Effector memory CD4-positive, alpha-beta T cell (primary cell): ENCODE measurements around the gene PPT1.
A peak's percentile ranks its signal among the peaks of the same experiment; 100 is the strongest.

Experiments
- DNase-seq, 3 donors: peaks; one replicate each; pipeline ENCODE4 v3.0.0-alpha.2; 2020
- H3K27ac ChIP-seq: 2 replicates; pipeline ENCODE4 v1.7.0; 2013; ENCODE audit warnings: mild to moderate bottlenecking, low read length, moderate library complexity; ENCODE audit not compliant: insufficient read depth, poor library complexity, severe bottlenecking
- H3K27me3 ChIP-seq: replicated peaks from 2 replicates; pipeline ENCODE4 v1.7.0; 2013; ENCODE audit warnings: mild to moderate bottlenecking, low read length; ENCODE audit not compliant: insufficient read depth, control insufficient read depth, poor library complexity, severe bottlenecking
- H3K36me3 ChIP-seq: 2 replicates; pipeline ENCODE4 v1.7.0; 2013; ENCODE audit warnings: mild to moderate bottlenecking, low read length, moderate library complexity; ENCODE audit not compliant: control insufficient read depth, insufficient read depth
- H3K4me1 ChIP-seq: 2 replicates; pipeline ENCODE4 v1.7.0; 2013; ENCODE audit warnings: low read length, mild to moderate bottlenecking; ENCODE audit not compliant: control insufficient read depth, insufficient read depth, poor library complexity, severe bottlenecking
- H3K4me3 ChIP-seq: 2 replicates; pipeline ENCODE4 v1.7.0; 2013; ENCODE audit warnings: low read length, low read depth, mild to moderate bottlenecking; ENCODE audit not compliant: insufficient read depth, poor library complexity, severe bottlenecking
- H3K9me3 ChIP-seq: 2 replicates; pipeline ENCODE4 v1.7.0; 2013; ENCODE audit warnings: mild to moderate bottlenecking, low read length, moderate library complexity; ENCODE audit not compliant: control insufficient read depth

The PPT1 gene

GRCh38 chr1:40120128-40120527 is 23.1 kb upstream of the PPT1 start:
- no peak for DNase-seq
- no peak overlapping the region for H3K27ac ChIP-seq
- H3K27me3 ChIP-seq = no peaks in the 10 kb centered on the region
- no peaks in the 10 kb centered on the region for H3K36me3 ChIP-seq
- no peak overlapping the region for H3K4me3 ChIP-seq
- H3K9me3 ChIP-seq = no peaks in the 10 kb centered on the region
- no peaks in the 10 kb centered on the region for H3K4me1 ChIP-seq

GRCh38 chr1:40114400-40114799 is 17.3 kb upstream of the PPT1 start:
- Histone ChIP-seq H3K4me3 (no peak overlapping the region), H3K27ac (no peak overlapping the region), H3K27me3 (no peaks in the 10 kb centered on the region), H3K9me3 (no peaks in the 10 kb centered on the region), H3K36me3 (no peaks in the 10 kb centered on the region), H3K4me1 (no peaks in the 10 kb centered on the region)
- DNase-seq = no peak

DNA sequence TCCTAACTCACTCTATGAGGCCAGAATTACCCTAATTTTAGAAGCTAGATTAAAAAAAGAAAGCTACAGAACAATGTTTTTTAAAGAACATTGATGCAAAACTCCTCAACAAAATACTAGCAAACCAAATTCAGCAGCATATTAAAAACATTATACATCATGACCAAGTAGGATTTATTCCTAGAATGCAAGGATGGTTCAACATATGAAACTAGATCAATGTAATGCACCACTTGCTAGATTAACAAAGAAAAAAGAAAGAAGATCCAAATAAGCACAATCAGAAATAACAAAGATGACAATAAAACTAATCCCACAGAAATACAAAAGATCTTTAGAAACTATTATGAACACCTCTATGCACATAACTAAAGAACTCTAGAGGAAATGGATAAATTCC is 13.3 kb upstream of the PPT1 start:
- DNase-seq = no peak
- Histone ChIP-seq H3K36me3 (no peaks in the 10 kb centered on the region), H3K27ac (no peak overlapping the region)

DNA sequence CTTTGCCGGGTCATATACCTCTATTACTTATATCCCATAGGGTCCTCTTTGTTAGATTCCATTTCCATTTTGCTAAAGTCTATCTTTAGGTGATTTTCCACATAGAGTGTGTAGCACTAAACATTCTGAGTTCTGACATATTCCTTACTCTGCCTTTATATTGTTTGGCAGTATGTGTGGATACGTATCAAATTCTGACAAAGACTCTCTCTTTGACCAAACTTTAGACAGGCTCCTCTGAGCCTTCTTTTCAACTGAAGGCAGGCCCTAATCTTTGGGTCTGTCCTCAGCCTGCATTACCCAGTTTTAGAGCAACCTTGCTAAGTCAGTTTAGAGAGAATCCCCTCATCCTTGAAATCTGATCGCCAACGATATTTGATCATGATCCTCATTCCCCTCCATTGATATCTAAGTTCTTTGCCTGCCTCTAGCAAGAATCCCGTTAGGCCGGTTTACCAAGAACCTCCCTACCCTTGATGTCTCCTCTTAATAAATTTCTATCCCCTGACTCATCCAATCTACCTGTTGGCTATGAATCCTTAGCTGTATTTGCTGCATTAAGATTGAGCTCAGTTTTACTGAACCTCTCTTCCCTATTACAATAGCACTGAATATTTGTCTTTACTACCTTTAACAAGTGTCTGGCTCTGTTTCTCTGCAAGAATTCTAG is 10.4 kb upstream of the PPT1 start:
- DNase-seq = no peak
- Histone ChIP-seq H3K27ac (no peak overlapping the region), H3K4me3 (no peak overlapping the region), H3K27me3 (no peaks in the 10 kb centered on the region), H3K9me3 (peaks cover 5% of the 10 kb centered on the region), H3K4me1 (no peaks in the 10 kb centered on the region), H3K36me3 (no peaks in the 10 kb centered on the region)

More for the DNA sequence above, 13.3 kb upstream of the PPT1 start:
- Histone ChIP-seq H3K4me1 (no peaks in the 10 kb centered on the region), H3K9me3 (no peaks in the 10 kb centered on the region), H3K4me3 (no peak overlapping the region), H3K27me3 (no peaks in the 10 kb centered on the region)

DNA sequence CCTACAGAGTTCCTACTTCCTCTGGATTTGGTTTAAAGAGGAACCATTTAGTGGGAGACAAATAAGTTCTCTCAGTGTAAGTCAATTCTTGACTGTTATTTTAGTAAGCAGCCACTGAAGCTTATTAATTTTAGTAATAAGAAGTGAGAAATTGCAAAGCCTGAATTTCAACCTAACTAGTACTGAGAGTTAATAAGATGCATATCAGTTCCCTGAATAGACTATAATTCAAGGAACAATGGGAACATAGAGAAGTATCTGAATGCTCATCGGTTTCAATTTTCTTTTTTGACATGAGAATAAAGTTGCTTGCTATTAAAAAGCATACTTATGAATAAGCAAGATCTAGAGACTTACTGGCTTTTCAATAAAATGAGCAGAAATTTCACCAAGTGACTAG is 8.0 kb upstream of the PPT1 start:
- Histone ChIP-seq H3K27me3 (no peaks in the 10 kb centered on the region), H3K27ac (no peak overlapping the region), H3K4me1 (no peaks in the 10 kb centered on the region), H3K36me3 (no peaks in the 10 kb centered on the region), H3K9me3 (peaks cover 5% of the 10 kb centered on the region), H3K4me3 (no peak overlapping the region)
- DNase-seq = no peak

DNA sequence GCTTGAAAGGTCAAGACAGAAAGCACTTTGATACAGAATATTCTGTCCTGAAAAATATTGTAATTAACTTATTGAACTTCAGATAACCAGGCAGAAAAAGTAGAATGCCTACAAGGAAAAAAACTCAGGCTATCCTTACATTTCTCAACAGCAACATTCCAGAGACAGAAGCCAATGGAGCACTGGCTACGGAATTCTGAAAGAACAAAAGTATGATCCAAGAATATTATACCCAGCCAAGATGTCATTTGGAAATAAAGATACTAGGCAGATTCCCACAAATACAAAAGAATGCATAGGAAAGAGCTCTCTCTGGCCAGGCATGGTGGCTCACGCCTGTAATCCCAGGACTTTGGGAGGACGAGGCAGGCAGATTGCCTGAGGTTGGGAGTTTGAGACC is 5.8 kb upstream of the PPT1 start:
- Histone ChIP-seq H3K27ac (no peak overlapping the region), H3K4me3 (no peak overlapping the region), H3K4me1 (no peaks in the 10 kb centered on the region), H3K36me3 (no peaks in the 10 kb centered on the region), H3K9me3 (peaks cover 5% of the 10 kb centered on the region), H3K27me3 (no peaks in the 10 kb centered on the region)
- DNase-seq = no peak

- no peak overlapping the region for H3K4me3 ChIP-seq
- H3K27me3 ChIP-seq = no peaks in the 10 kb centered on the region
- no peak overlapping the region for H3K27ac ChIP-seq
- DNase-seq = no peak
- peaks cover 5% of the 10 kb centered on the region for H3K9me3 ChIP-seq
- no peaks in the 10 kb centered on the region for H3K36me3 ChIP-seq
- H3K4me1 ChIP-seq = peaks cover 4% of the 10 kb centered on the region
Observed at GRCh38 chr1:40102038-40102437, 5.0 kb upstream of the PPT1 start.

DNA sequence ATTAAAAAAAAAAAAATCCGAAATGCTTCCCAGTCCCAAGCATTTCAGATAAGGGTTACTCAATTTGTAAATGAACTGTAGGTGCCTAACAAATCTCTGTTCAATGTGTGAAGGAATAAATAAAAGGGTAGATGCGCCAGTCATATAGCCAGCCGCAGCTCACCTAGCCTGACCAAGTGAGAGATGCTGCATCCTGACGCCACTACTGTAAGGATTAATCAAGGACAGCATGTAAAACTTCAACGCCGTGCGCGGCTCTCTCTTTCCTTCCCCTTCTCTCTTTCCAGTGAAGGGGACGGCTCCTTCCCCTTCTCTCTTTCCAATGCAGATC is 441 bp downstream of the PPT1 start:
- no peaks in the 10 kb centered on the region for H3K9me3 ChIP-seq
- H3K4me1 ChIP-seq = peaks cover 4% of the 10 kb centered on the region
- H3K27me3 ChIP-seq = no peaks in the 10 kb centered on the region
- no peaks in the 10 kb centered on the region for H3K36me3 ChIP-seq
- peak overlapping the region; percentile 51 for H3K27ac ChIP-seq
- H3K4me3 ChIP-seq = peak overlapping the region; percentile 64
- no peak for DNase-seq

- Histone ChIP-seq H3K4me3 (no peak overlapping the region), H3K9me3 (no peaks in the 10 kb centered on the region), H3K36me3 (peaks cover 7% of the 10 kb centered on the region), H3K27me3 (no peaks in the 10 kb centered on the region), H3K27ac (no peak overlapping the region), H3K4me1 (peaks cover 4% of the 10 kb centered on the region)
- no peak for DNase-seq
Observed at GRCh38 chr1:40095806-40096205, 1.2 kb downstream of the PPT1 start.

- Histone ChIP-seq H3K4me3 (no peak overlapping the region), H3K27ac (no peak overlapping the region), H3K9me3 (no peaks in the 10 kb centered on the region), H3K27me3 (no peaks in the 10 kb centered on the region), H3K4me1 (peaks cover 4% of the 10 kb centered on the region), H3K36me3 (peaks cover 19% of the 10 kb centered on the region)
- DNase-seq = no peak
Observed at GRCh38 chr1:40094466-40095110, 2.5 kb downstream of the PPT1 start.
